ENCODE results near the gene OARD1. TPM values are rescaled to one million over a fixed set of nuclear protein-coding genes. Genes with fewer than 3 reads are reported as not detected.
A peak's percentile ranks its signal among the peaks of the same experiment; 100 is the strongest.

Gene OARD1
- total and polyA plus RNA-seq, 11 donors, result 12.8 to 28.1 (median 18.5) TPM

- TF ChIP-seq, protein P1, sequence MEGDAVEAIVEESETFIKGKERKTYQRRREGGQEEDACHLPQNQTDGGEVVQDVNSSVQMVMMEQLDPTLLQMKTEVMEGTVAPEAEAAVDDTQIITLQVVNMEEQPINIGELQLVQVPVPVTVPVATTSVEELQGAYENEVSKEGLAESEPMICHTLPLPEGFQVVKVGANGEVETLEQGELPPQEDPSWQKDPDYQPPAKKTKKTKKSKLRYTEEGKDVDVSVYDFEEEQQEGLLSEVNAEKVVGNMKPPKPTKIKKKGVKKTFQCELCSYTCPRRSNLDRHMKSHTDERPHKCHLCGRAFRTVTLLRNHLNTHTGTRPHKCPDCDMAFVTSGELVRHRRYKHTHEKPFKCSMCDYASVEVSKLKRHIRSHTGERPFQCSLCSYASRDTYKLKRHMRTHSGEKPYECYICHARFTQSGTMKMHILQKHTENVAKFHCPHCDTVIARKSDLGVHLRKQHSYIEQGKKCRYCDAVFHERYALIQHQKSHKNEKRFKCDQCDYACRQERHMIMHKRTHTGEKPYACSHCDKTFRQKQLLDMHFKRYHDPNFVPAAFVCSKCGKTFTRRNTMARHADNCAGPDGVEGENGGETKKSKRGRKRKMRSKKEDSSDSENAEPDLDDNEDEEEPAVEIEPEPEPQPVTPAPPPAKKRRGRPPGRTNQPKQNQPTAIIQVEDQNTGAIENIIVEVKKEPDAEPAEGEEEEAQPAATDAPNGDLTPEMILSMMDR (IDR thresholded peaks at IDR 0.05), result no peak
- TF ChIP-seq POLR2A (IDR thresholded peaks at IDR 0.05), result no peak
- DNase-seq (no peak), ATAC-seq (no peak)
- peak overlapping the region in 1 of 12 donors; percentile 7 for H3K27ac ChIP-seq
- H3K4me3 ChIP-seq, result no peak overlapping the region
- peaks cover 0 to 19% (median 6%) of the 10 kb centered on the region in 12 donors for H3K4me1 ChIP-seq
- intact Hi-C loops (cut with DNase I), result loop anchor here in 2 of 10 donors (5.0 to 10.0 kb wide), 2 partner anchors 217 to 220 kb away; no protein-coding TSS in a partner anchor
- whole genome bisulfite sequencing, 4 donors, result 67 to 72% (median 71%) methylated on average over 5 of the region's 5 CpGs
- H3K9me3 ChIP-seq, result no peaks in the 10 kb centered on the region
- peaks cover 2 to 92% (median 84%) of the 10 kb centered on the region in 9 donors for H3K36me3 ChIP-seq
- no peaks in the 10 kb centered on the region for H3K27me3 ChIP-seq
These were observed 25.4 kb upstream of the OARD1 start for GRCh38 chr6:41097467-41098090.

DNA sequence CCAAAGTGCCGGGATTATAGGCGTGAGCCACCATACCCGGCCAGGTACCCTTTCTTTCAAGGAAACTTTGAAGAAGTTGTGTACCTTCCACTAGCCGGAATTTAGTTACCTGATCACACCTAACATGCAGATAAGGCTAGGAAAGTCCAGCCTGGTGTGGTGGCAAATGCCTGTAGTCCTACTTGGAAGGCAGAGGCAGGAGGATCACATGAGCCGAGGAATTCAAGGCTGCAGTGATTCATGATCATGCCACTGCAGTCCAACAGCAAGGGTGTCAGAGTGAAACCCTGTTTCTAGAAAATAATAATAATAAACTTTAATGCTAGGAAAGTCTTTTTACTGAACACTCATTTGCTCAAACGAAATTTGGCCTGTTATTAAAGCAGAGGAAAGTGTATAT is 21.6 kb upstream of the OARD1 start:
- Histone ChIP-seq H3K4me3 (no peak overlapping the region), H3K4me1 (peaks cover 0 to 13% (median 6%) of the 10 kb centered on the region in 12 donors), H3K27me3 (no peaks in the 10 kb centered on the region), H3K36me3 (peaks cover 2 to 100% (median 98%) of the 10 kb centered on the region in 9 donors), H3K9me3 (no peaks in the 10 kb centered on the region), H3K27ac (no peak overlapping the region)
- WGBS, 4 donors, result 90 to 94% (median 93%) methylated on average over 6 of the region's 6 CpGs
- DNase-seq (no peak), ATAC-seq (peak in 1 of 4 donors; percentile 37)
- intact Hi-C loops (cut with DNase I), result loop anchor here in 6 of 10 donors (2.0 to 10.0 kb wide), 4 partner anchors 221 to 229 kb away; no protein-coding TSS in a partner anchor
- TF ChIP-seq, protein P1 (IDR thresholded peaks at IDR 0.05), result no peak
- TF ChIP-seq POLR2A (IDR thresholded peaks at IDR 0.05), result no peak

- no peaks in the 10 kb centered on the region for H3K9me3 ChIP-seq
- no peak overlapping the region for H3K27ac ChIP-seq
- DNase-seq, result no peak
- H3K4me1 ChIP-seq, result peaks cover 0 to 8% (median 0%) of the 10 kb centered on the region in 12 donors
- TF ChIP-seq POLR2A (IDR thresholded peaks at IDR 0.05), result no peak
- TF ChIP-seq, protein P1 (IDR thresholded peaks at IDR 0.05), result peak in 7 of 12 donors; percentile 16 to 41 (median 33)
- intact Hi-C loops (cut with DNase I), result loop anchor here in 6 of 10 donors (2.0 to 10.0 kb wide), 4 partner anchors 222 to 230 kb away; no protein-coding TSS in a partner anchor
- peaks cover 2 to 100% (median 96%) of the 10 kb centered on the region in 9 donors for H3K36me3 ChIP-seq
- no peaks in the 10 kb centered on the region for H3K27me3 ChIP-seq
- 93 to 96% (median 95%) methylated on average over 4 of the region's 4 CpGs for WGBS, 4 donors
- H3K4me3 ChIP-seq, result no peak overlapping the region
- ATAC-seq, result no peak
These were observed 20.4 kb upstream of the OARD1 start for GRCh38 chr6:41092421-41093140.

Measured in heart left ventricle (tissue), 16 donors.